HepG2 (cell line): Measurements from ENCODE around the gene TMEM182. TPM values are rescaled to one million over a fixed set of nuclear protein-coding genes. Genes with fewer than 3 reads are reported as not detected.

Experiments used
- FUBP1 ChIP-seq: sonication (generic); formaldehyde crosslinking; IDR thresholded peaks from 2 replicates; pipeline ENCODE4 v1.5.1; 2020; ENCODE audit warnings: missing genetic modification reagents, mild to moderate bottlenecking, borderline replicate concordance
- HMG20A ChIP-seq: IDR thresholded peaks from 2 replicates; pipeline ENCODE4 v1.6.1; 2016; ENCODE audit warnings: borderline replicate concordance
- MLLT10 ChIP-seq: sonication (generic); formaldehyde crosslinking; IDR thresholded peaks from 2 replicates; pipeline ENCODE4 v1.4.0; 2020; ENCODE audit warnings: missing genetic modification reagents
- MXD3 ChIP-seq: IDR thresholded peaks from 2 replicates; pipeline ENCODE4 v1.6.1; 2016; ENCODE audit warnings: mild to moderate bottlenecking, missing biosample characterization, missing genetic modification reagents
- NR2F1 ChIP-seq, 2 experiments: fragments of 450-650 bp in 1 of 2; formaldehyde crosslinking in 1 of 2; IDR thresholded peaks; 2 replicates each; pipeline versions ENCODE4 v1.5.0 to v1.6.1; 2016 to 2020; ENCODE audit warnings: mild to moderate bottlenecking in 1 of 2, missing compliant biosample characterization in 1 of 2, missing genetic modification reagents in 1 of 2, moderate library complexity in 1 of 2
- PCBP1 ChIP-seq: fragments of 200-400 bp; formaldehyde crosslinking; IDR thresholded peaks from 2 replicates; pipeline ENCODE4 v1.6.1; 2017; ENCODE audit warnings: mild to moderate bottlenecking, low read depth, low read length, borderline replicate concordance
- REPIN1 ChIP-seq: sonication (generic); formaldehyde crosslinking; IDR thresholded peaks from 2 replicates; pipeline ENCODE4 v1.8.0; 2022; ENCODE audit warnings: missing genetic modification reagents, low read depth, mild to moderate bottlenecking, borderline replicate concordance
- RFX3 ChIP-seq: IDR thresholded peaks from 2 replicates; pipeline ENCODE4 v1.6.1; 2016; ENCODE audit warnings: missing biosample characterization, missing genetic modification reagents
- SIN3B ChIP-seq: fragments of 150-350 bp; IDR thresholded peaks from 2 replicates; pipeline ENCODE4 v1.6.1; 2014; ENCODE audit warnings: low read length
- SIX1 ChIP-seq: sonication (generic); formaldehyde crosslinking; IDR thresholded peaks from 2 replicates; pipeline ENCODE4 v1.4.0; 2020; ENCODE audit warnings: missing genetic modification reagents, borderline replicate concordance
- SMAD3 ChIP-seq: sonication (generic); formaldehyde crosslinking; IDR thresholded peaks from 2 replicates; pipeline ENCODE4 v1.4.0; 2020; ENCODE audit warnings: missing genetic modification reagents
- ZNF18 ChIP-seq: sonication (generic); formaldehyde crosslinking; IDR thresholded peaks from 2 replicates; pipeline ENCODE4 v1.8.0; 2022; ENCODE audit warnings: mild to moderate bottlenecking, missing genetic modification reagents; ENCODE audit not compliant: insufficient replicate concordance
- ZNF234 ChIP-seq: sonication (generic); formaldehyde crosslinking; conservative IDR thresholded peaks from 2 replicates; pipeline ENCODE4 v1.5.1; 2020; ENCODE audit warnings: mild to moderate bottlenecking, missing genetic modification reagents
- ZNF30 ChIP-seq: sonication (generic); formaldehyde crosslinking; IDR thresholded peaks from 2 replicates; pipeline ENCODE4 v1.5.0; 2020; ENCODE audit warnings: mild to moderate bottlenecking, missing genetic modification reagents
- ZNF354B ChIP-seq: sonication (generic); formaldehyde crosslinking; IDR thresholded peaks from 2 replicates; pipeline ENCODE4 v1.8.0; 2022; ENCODE audit warnings: mild to moderate bottlenecking, missing genetic modification reagents
- ZNF496 ChIP-seq: sonication (generic); formaldehyde crosslinking; IDR thresholded peaks from 2 replicates; pipeline ENCODE4 v1.8.1; 2023; ENCODE audit warnings: mild to moderate bottlenecking, moderate library complexity, missing genetic modification reagents; ENCODE audit not compliant: insufficient replicate concordance
- ZNF563 ChIP-seq: sonication (generic); formaldehyde crosslinking; IDR thresholded peaks from 2 replicates; pipeline ENCODE4 v1.8.0; 2022; ENCODE audit warnings: mild to moderate bottlenecking, moderate library complexity, missing genetic modification reagents
- ZNF567 ChIP-seq: sonication (generic); formaldehyde crosslinking; IDR thresholded peaks from 2 replicates; pipeline ENCODE4 v1.8.1; 2023; ENCODE audit warnings: mild to moderate bottlenecking, missing genetic modification reagents, borderline replicate concordance
- ZNF660 ChIP-seq: sonication (generic); formaldehyde crosslinking; IDR thresholded peaks from 2 replicates; pipeline ENCODE4 v1.5.1; 2020; ENCODE audit warnings: mild to moderate bottlenecking, low read depth, missing genetic modification reagents, borderline replicate concordance
- ZNF672 ChIP-seq: sonication (generic); formaldehyde crosslinking; IDR thresholded peaks from 2 replicates; pipeline ENCODE4 v1.8.1; 2022; ENCODE audit warnings: missing genetic modification reagents
- ZSCAN21 ChIP-seq: sonication (generic); formaldehyde crosslinking; IDR thresholded peaks from 2 replicates; pipeline ENCODE4 v1.8.0; 2022; ENCODE audit warnings: mild to moderate bottlenecking, missing genetic modification reagents, moderate library complexity, borderline replicate concordance
- polyA plus RNA-seq, 8 experiments: library from polyadenylated mRNA; depleted of rRNA in 3 of 8; stranded (reverse) in 7 of 8; unstranded in 1 of 8; fragments of >200 nt; fragmentation: Illumina TruSeq in 4 of 8; extraction: Trizol in 4 of 8; gene quantifications; 2 replicates each; pipeline versions ENCODE4 v1.2.1 to v1.2.3, GENCODE V29; 2011 to 2016; ENCODE audit warnings: low read depth in 4 of 8, missing spikeins in 1 of 8, mixed read lengths in 1 of 8; ENCODE audit not compliant: insufficient read depth in 1 of 8
- total RNA-seq, 5 experiments: library from RNA; depleted of rRNA; stranded (reverse); fragments of >200 nt; fragmentation: Illumina TruSeq; extraction: Trizol; gene quantifications; 2 replicates each; pipeline ENCODE4 v1.2.3, GENCODE V29; 2016; ENCODE audit warnings: low read depth in 1 of 5
- TF ChIP-seq, protein P1 (sequence below): sonication (generic); formaldehyde crosslinking; IDR thresholded peaks from 2 replicates; pipeline ENCODE4 v1.5.0; 2020; ENCODE audit warnings: mild to moderate bottlenecking, missing genetic modification reagents, borderline replicate concordance

Gene TMEM182
- total and polyA plus RNA-seq, 2 of the 13 experiments (the other 11 are each of a cell fraction or from before 2014, with no cell fraction given): 8.7 to 8.9 TPM

- TF ChIP-seq ZSCAN21 (CRISPR knock-in tag): no peak
- no peak; the same call in 1 of the 2 replicates for TF ChIP-seq ZNF567
- peak; percentile 8; the same call in 1 of the 2 replicates for TF ChIP-seq RFX3
- no peak for TF ChIP-seq PCBP1
- no peak for TF ChIP-seq ZNF354B (CRISPR knock-in tag)
- peak; percentile 91 for TF ChIP-seq REPIN1 (CRISPR knock-in tag)
- TF ChIP-seq ZNF496: no peak
- TF ChIP-seq ZNF672: no peak
- no peak for TF ChIP-seq FUBP1 (CRISPR knock-in tag)
- TF ChIP-seq MLLT10: no peak
- TF ChIP-seq ZNF18 (CRISPR knock-in tag): no peak
- TF ChIP-seq ZNF563 (CRISPR knock-in tag): no peak
- TF ChIP-seq ZNF30 (CRISPR knock-in tag): no peak
- TF ChIP-seq SIN3B: no peak
- no peak for TF ChIP-seq SMAD3
- TF ChIP-seq HMG20A (CRISPR knock-in tag): peak; percentile 83; the same call in 1 of the 2 replicates
- TF ChIP-seq NR2F1 (CRISPR knock-in tag; IDR thresholded peaks at IDR 0.05): peak in 1 of 2 experiments; percentile 78; a peak in 3 of 4 replicates
- peak; percentile 98 for TF ChIP-seq SIX1
- TF ChIP-seq MXD3 (CRISPR knock-in tag): no peak
- TF ChIP-seq, protein P1, sequence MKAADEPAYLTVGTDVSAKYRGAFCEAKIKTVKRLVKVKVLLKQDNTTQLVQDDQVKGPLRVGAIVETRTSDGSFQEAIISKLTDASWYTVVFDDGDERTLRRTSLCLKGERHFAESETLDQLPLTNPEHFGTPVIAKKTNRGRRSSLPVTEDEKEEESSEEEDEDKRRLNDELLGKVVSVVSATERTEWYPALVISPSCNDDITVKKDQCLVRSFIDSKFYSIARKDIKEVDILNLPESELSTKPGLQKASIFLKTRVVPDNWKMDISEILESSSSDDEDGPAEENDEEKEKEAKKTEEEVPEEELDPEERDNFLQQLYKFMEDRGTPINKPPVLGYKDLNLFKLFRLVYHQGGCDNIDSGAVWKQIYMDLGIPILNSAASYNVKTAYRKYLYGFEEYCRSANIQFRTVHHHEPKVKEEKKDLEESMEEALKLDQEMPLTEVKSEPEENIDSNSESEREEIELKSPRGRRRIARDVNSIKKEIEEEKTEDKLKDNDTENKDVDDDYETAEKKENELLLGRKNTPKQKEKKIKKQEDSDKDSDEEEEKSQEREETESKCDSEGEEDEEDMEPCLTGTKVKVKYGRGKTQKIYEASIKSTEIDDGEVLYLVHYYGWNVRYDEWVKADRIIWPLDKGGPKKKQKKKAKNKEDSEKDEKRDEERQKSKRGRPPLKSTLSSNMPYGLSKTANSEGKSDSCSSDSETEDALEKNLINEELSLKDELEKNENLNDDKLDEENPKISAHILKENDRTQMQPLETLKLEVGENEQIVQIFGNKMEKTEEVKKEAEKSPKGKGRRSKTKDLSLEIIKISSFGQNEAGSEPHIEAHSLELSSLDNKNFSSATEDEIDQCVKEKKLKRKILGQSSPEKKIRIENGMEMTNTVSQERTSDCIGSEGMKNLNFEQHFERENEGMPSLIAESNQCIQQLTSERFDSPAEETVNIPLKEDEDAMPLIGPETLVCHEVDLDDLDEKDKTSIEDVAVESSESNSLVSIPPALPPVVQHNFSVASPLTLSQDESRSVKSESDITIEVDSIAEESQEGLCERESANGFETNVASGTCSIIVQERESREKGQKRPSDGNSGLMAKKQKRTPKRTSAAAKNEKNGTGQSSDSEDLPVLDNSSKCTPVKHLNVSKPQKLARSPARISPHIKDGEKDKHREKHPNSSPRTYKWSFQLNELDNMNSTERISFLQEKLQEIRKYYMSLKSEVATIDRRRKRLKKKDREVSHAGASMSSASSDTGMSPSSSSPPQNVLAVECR (CRISPR knock-in tag): peak; percentile 82; the same call in 1 of the 2 replicates
- TF ChIP-seq ZNF234 (CRISPR knock-in tag): no peak
- no peak for TF ChIP-seq ZNF660
These were observed 37.8 kb upstream of the TMEM182 start (continued) for GRCh38 chr2:102724016-102724490.
